Uterus (tissue), 4 donors: Measurements from ENCODE around the gene PTCH1. TPM values are rescaled to one million over a fixed set of nuclear protein-coding genes. Genes with fewer than 3 reads are reported as not detected.

Experiments
- DNase-seq, 2 donors: peaks; one replicate each; pipeline ENCODE4 v3.0.0-alpha.2; 2019 to 2020
- H3K27ac ChIP-seq, 2 donors: fragments of 200-600 bp; sonication (generic); 1 replicate in 1 of 2; 2 replicates in 1 of 2; pipeline ENCODE4 v1.5.1; 2016 to 2018
- H3K27me3 ChIP-seq, 2 donors: fragments of 200-600 bp; sonication (generic); one replicate each; pipeline ENCODE4 v1.5.1; 2018 to 2019; ENCODE audit warnings: control low read depth in 1 of 2
- H3K36me3 ChIP-seq, 2 donors: fragments of 200-600 bp; sonication (generic); one replicate each; pipeline ENCODE4 v1.5.1; 2019; ENCODE audit warnings: control low read depth in 1 of 2
- H3K4me1 ChIP-seq, 2 donors: fragments of 200-600 bp; sonication (generic); one replicate each; pipeline ENCODE4 v1.5.1; 2018 to 2019; ENCODE audit warnings: control low read depth in 1 of 2
- H3K4me3 ChIP-seq, 2 donors: fragments of 200-600 bp; sonication (generic); 1 replicate in 1 of 2; 2 replicates in 1 of 2; pipeline ENCODE4 v1.5.1; 2018 to 2019; ENCODE audit warnings: mild to moderate bottlenecking in 1 of 2
- H3K9me3 ChIP-seq, 2 donors: fragments of 200-600 bp; sonication (generic); one replicate each; pipeline ENCODE4 v1.5.1; 2019; ENCODE audit warnings: control low read depth in 1 of 2
- POLR2A ChIP-seq, 2 donors: fragments of 450-650 bp; IDR thresholded peaks; one replicate each; pipeline ENCODE4 v1.6.1; 2016; ENCODE audit warnings: antibody characterized with exemption in 2 of 2, mild to moderate bottlenecking in 1 of 2, moderate library complexity in 1 of 2
- intact Hi-C: fragments of 100-400 bp; cut with DNase I; formaldehyde crosslinking; loops from one replicate; pipeline ENCODE4 v1.15.1; 2023; ENCODE audit warnings: low total_unique reads
- total RNA-seq, 4 donors: library from RNA; depleted of rRNA in 3 of 4; stranded (reverse); fragments of >200 nt in 3 of 4; gene quantifications; one replicate each; pipeline versions ENCODE4 v1.1.0 to v1.2.4, GENCODE V29; 2014 to 2023
- TF ChIP-seq, protein P1 (sequence below), 4 experiments: fragments of 200-600 bp in 2 of 4; fragments of 450-650 bp in 2 of 4; sonication (generic) in 2 of 4; IDR thresholded peaks; one replicate each; pipeline ENCODE4 v1.5.1; 2016 to 2019; ENCODE audit warnings: antibody characterized with exemption in 4 of 4, mild to moderate bottlenecking in 2 of 4, moderate library complexity in 1 of 4
- donor health status: DM: yes; HTN: yes; CAD: no.

The PTCH1 gene
- 10 to 100 TPM in 2 of 4 donors, 1 to 10 TPM in 2; 7.4 to 24.6 (median 10.8) TPM for total RNA-seq

DNA sequence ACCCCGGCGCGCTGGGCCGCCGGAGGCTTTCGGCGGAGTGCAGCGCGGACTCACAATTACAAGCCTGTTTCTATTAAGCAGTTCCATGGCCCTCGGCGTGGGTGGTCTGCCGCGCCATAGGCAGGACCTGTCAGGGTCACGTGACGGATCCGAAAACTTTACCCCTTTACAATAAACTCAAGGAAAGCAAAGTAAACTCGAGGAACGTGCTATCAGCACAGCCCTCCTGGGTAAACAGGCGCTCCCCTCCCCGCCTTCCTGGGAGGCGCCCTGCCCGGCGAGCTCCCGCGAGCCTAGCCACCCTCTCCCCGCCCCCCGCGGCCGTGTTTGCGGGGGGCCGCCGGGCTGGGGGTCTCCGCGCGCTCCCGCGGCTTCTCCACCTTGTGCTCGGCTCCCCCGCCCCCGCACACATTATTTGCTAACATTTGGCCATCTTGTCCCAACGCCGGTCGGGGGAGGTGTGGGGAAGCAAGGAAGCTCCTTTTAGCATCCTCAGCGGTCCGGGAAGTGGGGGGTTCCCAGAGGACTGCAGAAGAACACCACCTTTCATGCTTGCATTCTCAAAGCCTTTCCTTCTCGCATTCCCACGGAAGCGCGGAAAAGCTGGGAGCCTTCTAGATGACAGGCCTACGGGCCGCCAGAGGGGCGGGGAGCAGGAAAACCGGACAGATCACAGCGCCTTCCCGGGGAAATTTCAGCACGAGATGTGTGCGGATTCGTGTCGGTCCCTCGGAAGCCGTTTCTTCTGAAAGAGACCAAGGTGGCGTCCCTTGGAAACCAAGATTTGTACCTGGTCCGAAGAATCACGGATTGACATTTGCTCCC, at the start of gene PTCH1:
Gene PTCH1, minus strand, starts transcription at position 238 of the 825 bp plus-strand sequence.
- intact Hi-C loops, result no loop called here
- no peaks in the 10 kb centered on the region for H3K27me3 ChIP-seq
- H3K4me1 ChIP-seq, result peaks cover 0 to 7% of the 10 kb centered on the region in 2 donors
- H3K4me3 ChIP-seq, result peak within 1 kb of the TSS; percentile 38 to 57
- DNase-seq, result peak; percentile 50
- H3K36me3 ChIP-seq, result no peaks in the 10 kb centered on the region
- TF ChIP-seq, protein P1, sequence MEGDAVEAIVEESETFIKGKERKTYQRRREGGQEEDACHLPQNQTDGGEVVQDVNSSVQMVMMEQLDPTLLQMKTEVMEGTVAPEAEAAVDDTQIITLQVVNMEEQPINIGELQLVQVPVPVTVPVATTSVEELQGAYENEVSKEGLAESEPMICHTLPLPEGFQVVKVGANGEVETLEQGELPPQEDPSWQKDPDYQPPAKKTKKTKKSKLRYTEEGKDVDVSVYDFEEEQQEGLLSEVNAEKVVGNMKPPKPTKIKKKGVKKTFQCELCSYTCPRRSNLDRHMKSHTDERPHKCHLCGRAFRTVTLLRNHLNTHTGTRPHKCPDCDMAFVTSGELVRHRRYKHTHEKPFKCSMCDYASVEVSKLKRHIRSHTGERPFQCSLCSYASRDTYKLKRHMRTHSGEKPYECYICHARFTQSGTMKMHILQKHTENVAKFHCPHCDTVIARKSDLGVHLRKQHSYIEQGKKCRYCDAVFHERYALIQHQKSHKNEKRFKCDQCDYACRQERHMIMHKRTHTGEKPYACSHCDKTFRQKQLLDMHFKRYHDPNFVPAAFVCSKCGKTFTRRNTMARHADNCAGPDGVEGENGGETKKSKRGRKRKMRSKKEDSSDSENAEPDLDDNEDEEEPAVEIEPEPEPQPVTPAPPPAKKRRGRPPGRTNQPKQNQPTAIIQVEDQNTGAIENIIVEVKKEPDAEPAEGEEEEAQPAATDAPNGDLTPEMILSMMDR (IDR thresholded peaks at IDR 0.05), result no peak
- TF ChIP-seq POLR2A (IDR thresholded peaks at IDR 0.05), result no peak
- no peaks in the 10 kb centered on the region for H3K9me3 ChIP-seq
- peak within 1 kb of the TSS; percentile 65 to 69 for H3K27ac ChIP-seq

DNA sequence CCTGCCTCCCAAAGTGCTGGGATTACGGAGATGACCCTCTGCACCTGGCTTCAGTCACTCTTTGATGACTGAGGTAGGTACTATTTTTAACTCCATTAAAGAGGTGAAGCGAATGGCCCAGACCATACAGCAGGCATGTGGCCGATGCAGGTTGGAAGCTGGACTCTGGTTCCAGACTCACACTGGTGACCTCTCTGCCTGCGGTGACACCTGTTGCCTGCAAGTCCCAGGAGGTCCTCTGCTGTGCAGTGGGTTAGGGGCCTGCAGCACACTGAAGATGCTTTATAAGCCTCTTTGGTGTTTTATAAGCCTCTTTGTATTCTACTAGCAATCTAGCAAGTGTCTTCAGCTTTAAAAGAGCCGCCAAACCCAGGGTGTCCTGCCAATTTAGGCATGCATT, 49.2 kb upstream of the PTCH1 start:
- no peaks in the 10 kb centered on the region for H3K9me3 ChIP-seq
- intact Hi-C loops, result no loop called here
- no peak for DNase-seq
- H3K4me3 ChIP-seq, result no peak overlapping the region
- TF ChIP-seq, protein P1 (IDR thresholded peaks at IDR 0.05), result no peak
- no peak for TF ChIP-seq POLR2A (IDR thresholded peaks at IDR 0.05)
- H3K27ac ChIP-seq, result no peak overlapping the region
- H3K27me3 ChIP-seq, result no peaks in the 10 kb centered on the region
- no peaks in the 10 kb centered on the region for H3K4me1 ChIP-seq
- H3K36me3 ChIP-seq, result no peaks in the 10 kb centered on the region

DNA sequence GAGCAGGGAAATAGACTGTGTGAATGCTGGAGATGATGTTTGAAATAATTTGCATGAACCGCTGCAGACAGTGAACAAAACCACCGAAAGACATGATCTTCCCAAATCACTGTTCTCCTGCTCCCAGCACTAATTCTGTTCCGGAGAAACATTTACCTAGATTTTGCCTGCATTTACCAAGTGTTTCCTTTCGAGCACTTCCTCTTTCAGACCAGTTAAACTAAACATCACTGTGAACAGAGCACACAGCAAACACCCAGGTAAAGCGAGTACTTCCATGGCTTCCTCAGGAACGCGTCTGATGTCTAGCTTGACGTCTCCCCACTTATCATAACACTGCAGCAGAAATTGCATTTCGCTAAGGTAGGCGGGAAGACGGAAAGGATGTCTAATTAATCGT, 45.1 kb upstream of the PTCH1 start:
- intact Hi-C loops, result no loop called here
- no peaks in the 10 kb centered on the region for H3K27me3 ChIP-seq
- no peaks in the 10 kb centered on the region for H3K9me3 ChIP-seq
- no peak for DNase-seq
- TF ChIP-seq, protein P1 (IDR thresholded peaks at IDR 0.05), result no peak
- TF ChIP-seq POLR2A (IDR thresholded peaks at IDR 0.05), result no peak
- H3K4me1 ChIP-seq, result no peaks in the 10 kb centered on the region
- no peak overlapping the region for H3K27ac ChIP-seq
- H3K4me3 ChIP-seq, result no peak overlapping the region
- H3K36me3 ChIP-seq, result no peaks in the 10 kb centered on the region

DNA sequence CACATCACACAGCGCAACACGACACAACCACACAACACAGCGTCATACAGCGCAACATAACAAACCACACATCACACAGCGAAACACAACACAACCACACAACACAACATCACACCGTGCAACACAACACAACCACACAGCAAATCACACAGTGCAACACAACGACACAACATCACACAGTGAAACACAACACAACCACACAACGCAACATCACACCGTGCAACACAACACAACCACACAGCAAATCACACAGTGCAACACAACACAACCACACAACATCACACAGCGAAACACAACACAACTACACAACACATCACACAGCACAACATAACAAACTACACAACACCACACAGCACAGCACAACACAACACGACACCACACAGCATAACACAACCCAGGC, 40.4 kb upstream of the PTCH1 start:
- no peak overlapping the region for H3K4me3 ChIP-seq
- no peaks in the 10 kb centered on the region for H3K36me3 ChIP-seq
- DNase-seq, result no peak
- intact Hi-C loops, result no loop called here
- TF ChIP-seq, protein P1 (IDR thresholded peaks at IDR 0.05), result no peak
- no peak for TF ChIP-seq POLR2A (IDR thresholded peaks at IDR 0.05)
- H3K27ac ChIP-seq, result no peak overlapping the region
- no peaks in the 10 kb centered on the region for H3K27me3 ChIP-seq
- no peaks in the 10 kb centered on the region for H3K4me1 ChIP-seq
- no peaks in the 10 kb centered on the region for H3K9me3 ChIP-seq

DNA sequence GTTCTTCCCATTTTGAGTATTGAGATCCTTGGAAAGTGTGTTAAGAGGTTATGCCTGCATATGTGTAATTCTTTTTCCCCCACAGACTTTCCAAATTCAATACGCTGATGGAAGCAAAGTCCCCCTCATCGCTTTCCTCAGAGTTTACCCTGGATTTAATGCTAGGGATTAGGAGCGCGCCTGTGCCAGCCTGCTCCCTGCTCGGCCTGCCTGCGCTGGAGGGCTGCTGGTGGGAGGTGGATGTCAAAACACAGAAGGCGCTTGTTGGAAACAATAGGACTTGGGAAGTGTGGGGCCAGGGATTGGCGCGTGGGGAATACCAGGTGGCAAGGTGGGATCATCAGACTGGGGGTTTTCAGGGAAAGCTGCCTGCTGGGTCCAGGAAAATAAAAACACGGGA, 39.8 kb upstream of the PTCH1 start:
- Histone ChIP-seq H3K9me3 (no peaks in the 10 kb centered on the region), H3K4me3 (no peak overlapping the region), H3K36me3 (no peaks in the 10 kb centered on the region), H3K27ac (no peak overlapping the region), H3K4me1 (no peaks in the 10 kb centered on the region), H3K27me3 (no peaks in the 10 kb centered on the region)
- TF ChIP-seq, protein P1 (IDR thresholded peaks at IDR 0.05), result no peak
- TF ChIP-seq POLR2A (IDR thresholded peaks at IDR 0.05), result no peak
- no peak for DNase-seq
- intact Hi-C loops, result no loop called here
